ENCODE data around the gene TENM4. TPM values are rescaled to one million over a fixed set of nuclear protein-coding genes. Genes with fewer than 3 reads are reported as not detected.

TENM4 gene
- total RNA-seq, 1 experiment from 2014 or later: 0.39 TPM

DNA sequence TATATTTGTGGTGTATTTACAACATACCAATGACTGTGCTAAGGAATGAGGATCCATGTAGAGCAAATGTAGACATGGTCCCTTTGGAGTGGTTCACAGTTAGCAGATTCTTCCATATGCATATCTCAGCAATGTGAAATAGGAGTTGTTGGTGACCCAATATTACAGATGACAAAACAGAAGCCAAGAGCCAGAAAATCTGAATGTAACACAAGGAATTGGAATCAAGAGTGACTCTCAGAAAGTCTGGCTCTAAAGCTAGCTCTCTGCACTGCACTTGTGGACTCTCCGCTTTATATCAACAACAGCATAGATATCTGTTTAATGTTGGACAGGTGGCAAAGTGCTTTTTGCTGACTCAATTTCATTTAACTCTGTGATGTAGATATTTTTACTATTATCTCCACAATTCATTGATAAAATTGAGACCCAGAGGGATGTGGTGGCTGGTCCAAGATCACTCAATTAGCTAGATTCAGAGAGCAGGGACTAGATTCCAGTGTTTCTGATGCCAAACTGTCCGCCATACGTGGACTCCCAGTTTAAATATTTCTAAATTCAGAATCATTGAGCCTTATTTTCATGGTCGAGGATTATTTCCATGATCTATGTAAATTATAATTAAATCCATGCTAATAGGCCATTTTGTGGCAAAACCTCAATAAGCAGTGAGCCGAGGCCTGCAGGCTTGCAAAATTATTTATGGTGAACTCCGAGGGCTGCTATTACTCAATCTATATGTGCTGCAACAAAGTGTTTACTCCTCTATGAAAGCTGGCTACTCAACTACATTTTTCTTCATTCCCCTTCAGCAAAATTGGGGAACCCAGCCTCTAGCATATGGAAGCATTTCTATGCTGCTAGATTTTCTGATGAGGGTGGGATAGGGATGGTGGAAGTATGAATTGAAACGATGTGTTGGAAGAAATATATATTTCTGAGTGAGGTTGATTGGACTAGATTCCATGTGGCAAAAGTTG is 21.1 kb upstream of the TENM4 start:
- intact Hi-C loops (cut with micrococcal nuclease; ENCODE audit: unreplicated experiment): loop anchor here (2.0 kb wide), 1 partner anchor 31 kb away; no protein-coding TSS in a partner anchor
- Histone ChIP-seq H3K36me3 (ENCODE audit: control insufficient read depth, insufficient read depth, low read length) (no peaks in the 10 kb centered on the region), H3K9me3 (ENCODE audit: control insufficient read depth, insufficient read depth, low read depth, low read length) (no peaks in the 10 kb centered on the region), H3K27ac (ENCODE audit: low read length) (no peak overlapping the region), H3K27me3 (ENCODE audit: control insufficient read depth, insufficient read depth, low read length) (peaks cover 4% of the 10 kb centered on the region; the same call in 1 of the 2 replicates), H3K4me3 (ENCODE audit: low read depth in 2 of 2, low read length in 2 of 2) (no peak overlapping the region), H3K4me1 (ENCODE audit: control insufficient read depth, insufficient read depth, low read length) (no peaks in the 10 kb centered on the region)
- ChIA-PET CTCF (no interaction called here), POLR2A (no interaction called here)
- in situ Hi-C loops (cut with HindIII; ENCODE audit: low pct_unique_long_range_greater_than_20kb, low sequenced_read_pairs): no loop called here
- TF ChIP-seq, protein P1, sequence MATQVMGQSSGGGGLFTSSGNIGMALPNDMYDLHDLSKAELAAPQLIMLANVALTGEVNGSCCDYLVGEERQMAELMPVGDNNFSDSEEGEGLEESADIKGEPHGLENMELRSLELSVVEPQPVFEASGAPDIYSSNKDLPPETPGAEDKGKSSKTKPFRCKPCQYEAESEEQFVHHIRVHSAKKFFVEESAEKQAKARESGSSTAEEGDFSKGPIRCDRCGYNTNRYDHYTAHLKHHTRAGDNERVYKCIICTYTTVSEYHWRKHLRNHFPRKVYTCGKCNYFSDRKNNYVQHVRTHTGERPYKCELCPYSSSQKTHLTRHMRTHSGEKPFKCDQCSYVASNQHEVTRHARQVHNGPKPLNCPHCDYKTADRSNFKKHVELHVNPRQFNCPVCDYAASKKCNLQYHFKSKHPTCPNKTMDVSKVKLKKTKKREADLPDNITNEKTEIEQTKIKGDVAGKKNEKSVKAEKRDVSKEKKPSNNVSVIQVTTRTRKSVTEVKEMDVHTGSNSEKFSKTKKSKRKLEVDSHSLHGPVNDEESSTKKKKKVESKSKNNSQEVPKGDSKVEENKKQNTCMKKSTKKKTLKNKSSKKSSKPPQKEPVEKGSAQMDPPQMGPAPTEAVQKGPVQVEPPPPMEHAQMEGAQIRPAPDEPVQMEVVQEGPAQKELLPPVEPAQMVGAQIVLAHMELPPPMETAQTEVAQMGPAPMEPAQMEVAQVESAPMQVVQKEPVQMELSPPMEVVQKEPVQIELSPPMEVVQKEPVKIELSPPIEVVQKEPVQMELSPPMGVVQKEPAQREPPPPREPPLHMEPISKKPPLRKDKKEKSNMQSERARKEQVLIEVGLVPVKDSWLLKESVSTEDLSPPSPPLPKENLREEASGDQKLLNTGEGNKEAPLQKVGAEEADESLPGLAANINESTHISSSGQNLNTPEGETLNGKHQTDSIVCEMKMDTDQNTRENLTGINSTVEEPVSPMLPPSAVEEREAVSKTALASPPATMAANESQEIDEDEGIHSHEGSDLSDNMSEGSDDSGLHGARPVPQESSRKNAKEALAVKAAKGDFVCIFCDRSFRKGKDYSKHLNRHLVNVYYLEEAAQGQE (IDR thresholded peaks at IDR 0.05; ENCODE audit: insufficient read depth in 1 of 2, low read depth in 2 of 2, low read length in 1 of 2): no peak
- TF ChIP-seq SIN3A (IDR thresholded peaks at IDR 0.05; ENCODE audit: borderline replicate concordance, insufficient read depth, low read depth, low read length) (no peak), POLR2AphosphoS5 (IDR thresholded peaks at IDR 0.05; ENCODE audit: low read depth, low read length) (no peak), TCF7L2 (IDR thresholded peaks at IDR 0.05; ENCODE audit: low read depth, low read length) (no peak)
- TF ChIP-seq, protein P2, sequence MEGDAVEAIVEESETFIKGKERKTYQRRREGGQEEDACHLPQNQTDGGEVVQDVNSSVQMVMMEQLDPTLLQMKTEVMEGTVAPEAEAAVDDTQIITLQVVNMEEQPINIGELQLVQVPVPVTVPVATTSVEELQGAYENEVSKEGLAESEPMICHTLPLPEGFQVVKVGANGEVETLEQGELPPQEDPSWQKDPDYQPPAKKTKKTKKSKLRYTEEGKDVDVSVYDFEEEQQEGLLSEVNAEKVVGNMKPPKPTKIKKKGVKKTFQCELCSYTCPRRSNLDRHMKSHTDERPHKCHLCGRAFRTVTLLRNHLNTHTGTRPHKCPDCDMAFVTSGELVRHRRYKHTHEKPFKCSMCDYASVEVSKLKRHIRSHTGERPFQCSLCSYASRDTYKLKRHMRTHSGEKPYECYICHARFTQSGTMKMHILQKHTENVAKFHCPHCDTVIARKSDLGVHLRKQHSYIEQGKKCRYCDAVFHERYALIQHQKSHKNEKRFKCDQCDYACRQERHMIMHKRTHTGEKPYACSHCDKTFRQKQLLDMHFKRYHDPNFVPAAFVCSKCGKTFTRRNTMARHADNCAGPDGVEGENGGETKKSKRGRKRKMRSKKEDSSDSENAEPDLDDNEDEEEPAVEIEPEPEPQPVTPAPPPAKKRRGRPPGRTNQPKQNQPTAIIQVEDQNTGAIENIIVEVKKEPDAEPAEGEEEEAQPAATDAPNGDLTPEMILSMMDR (IDR thresholded peaks at IDR 0.05): no peak
- no TSS peak for BruUV-seq (replicated peaks)
- no peak for DNase-seq (ENCODE audit: low read depth, low spot score)
- ATAC-seq: no peak

DNA sequence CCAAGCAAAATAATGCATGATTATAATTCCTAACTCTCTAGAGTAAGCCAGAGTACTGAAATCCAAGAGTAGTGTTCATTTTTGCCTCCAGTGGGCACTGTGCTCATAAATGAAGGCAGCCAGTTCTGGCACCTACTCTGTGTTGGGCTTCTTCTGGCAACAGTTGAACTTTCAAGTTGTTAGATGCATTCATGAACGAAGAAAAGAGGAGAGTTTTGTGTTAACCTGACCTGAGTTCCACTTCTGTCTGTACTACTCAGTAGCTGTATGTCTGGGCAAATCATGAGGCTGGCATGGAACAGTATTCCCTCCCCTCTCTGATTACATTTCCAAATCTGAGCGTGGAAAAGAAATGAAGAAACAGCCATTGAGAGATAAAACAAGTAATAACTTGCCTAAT is 20.3 kb upstream of the TENM4 start:
- TF ChIP-seq, protein P2 (IDR thresholded peaks at IDR 0.05): peak; percentile 70
- TF ChIP-seq SIN3A (IDR thresholded peaks at IDR 0.05; ENCODE audit: borderline replicate concordance, insufficient read depth, low read depth, low read length): no peak
- no peaks in the 10 kb centered on the region for H3K9me3 ChIP-seq (ENCODE audit: control insufficient read depth, insufficient read depth, low read depth, low read length)
- ChIA-PET CTCF (no interaction called here), POLR2A (no interaction called here)
- no peaks in the 10 kb centered on the region for H3K4me1 ChIP-seq (ENCODE audit: control insufficient read depth, insufficient read depth, low read length)
- intact Hi-C loops (cut with micrococcal nuclease; ENCODE audit: unreplicated experiment): loop anchor here (2.0 kb wide), 1 partner anchor 32 kb away; no protein-coding TSS in a partner anchor
- H3K36me3 ChIP-seq (ENCODE audit: control insufficient read depth, insufficient read depth, low read length): no peaks in the 10 kb centered on the region
- ATAC-seq (peak; percentile 84), DNase-seq (ENCODE audit: low read depth, low spot score) (peak; percentile 5)
- in situ Hi-C loops (cut with HindIII; ENCODE audit: low pct_unique_long_range_greater_than_20kb, low sequenced_read_pairs): no loop called here
- H3K27ac ChIP-seq (ENCODE audit: low read length): no peak overlapping the region
- H3K4me3 ChIP-seq (ENCODE audit: low read depth in 2 of 2, low read length in 2 of 2): no peak overlapping the region
- BruUV-seq (replicated peaks): no TSS peak
- peaks cover 4% of the 10 kb centered on the region; the same call in 1 of the 2 replicates for H3K27me3 ChIP-seq (ENCODE audit: control insufficient read depth, insufficient read depth, low read length)
